Activated T-cell treated with anti-CD3 and anti-CD28 coated beads, Interleukin-2, amount 50 U/mL, for 72 hours (primary cell): ENCODE measurements around the gene OR5F1. TPM values are rescaled to one million over a fixed set of nuclear protein-coding genes. Genes with fewer than 3 reads are reported as not detected.

Source experiments
- ATAC-seq, 2 donors: fragments of 150-1000 bp; cut with Tn5 transposase; replicated peaks in 1 of 2; 2 replicates each; pipeline ENCODE4 v1.10.0; 2021; ENCODE audit warnings: moderate library complexity in 2 of 2, mild to moderate bottlenecking in 1 of 2
- DNase-seq, 2 donors: peaks; one replicate each; pipeline ENCODE4 v3.0.0; 2021 to 2022; ENCODE audit warnings: mixed read lengths in 1 of 2
- H3K27ac Mint-ChIP-seq: one replicate; pipeline ENCODE4 v1.8.0; 2022; ENCODE audit warnings: mild to moderate bottlenecking, moderate library complexity, mixed read lengths
- H3K27me3 Mint-ChIP-seq: one replicate; pipeline ENCODE4 v1.8.0; 2022; ENCODE audit warnings: low read depth, mixed read lengths
- H3K36me3 Mint-ChIP-seq, 2 donors: one replicate each; pipeline ENCODE4 v1.8.0; 2022; ENCODE audit warnings: mixed read lengths in 2 of 2, mild to moderate bottlenecking in 1 of 2; ENCODE audit not compliant: insufficient read depth in 2 of 2
- H3K4me1 Mint-ChIP-seq: one replicate; pipeline ENCODE4 v1.8.0; 2022; ENCODE audit warnings: low read depth, mixed read lengths
- H3K4me3 Mint-ChIP-seq, 2 donors: one replicate each; pipeline ENCODE4 v1.8.0; 2022; ENCODE audit warnings: mild to moderate bottlenecking in 2 of 2, mixed read lengths in 2 of 2, moderate library complexity in 2 of 2
- H3K9me3 Mint-ChIP-seq, 2 donors: one replicate each; pipeline ENCODE4 v1.8.0; 2022; ENCODE audit warnings: mixed read lengths in 2 of 2
- total RNA-seq, 2 donors: library from RNA; stranded (reverse); gene quantifications; one replicate each; pipeline ENCODE4 v1.2.3, GENCODE V29; 2022

The OR5F1 gene
- not detected for total RNA-seq

GRCh38 chr11:55994525-55994924 lies at the start of gene OR5F1:
TSS of gene OR5F1 (minus strand) at chr11:55994625. CDS start at chr11:55994625, 0 bp downstream.
- Mint-ChIP-seq H3K9me3 (peaks cover 5 to 6% of the 10 kb centered on the region in 2 donors), H3K27me3 (no peaks in the 10 kb centered on the region), H3K4me1 (no peaks in the 10 kb centered on the region), H3K4me3 (no peak within 1 kb of the TSS), H3K27ac (no peak within 1 kb of the TSS), H3K36me3 (no peaks in the 10 kb centered on the region)
- no peak for DNase-seq
- ATAC-seq: no peak

GRCh38 chr11:56027354-56027753 lies 32.9 kb upstream of the OR5F1 start, which contains the start of gene OR5AS1:
TSS of gene OR5AS1 (plus strand) at chr11:56027654. CDS start at chr11:56030419, 2,765 bp downstream.
- DNase-seq (no peak), ATAC-seq (no peak)
- H3K27ac Mint-ChIP-seq: no peak within 1 kb of the TSS
- H3K27me3 Mint-ChIP-seq: no peaks in the 10 kb centered on the region
- peaks cover 2 to 6% of the 10 kb centered on the region in 2 donors for H3K9me3 Mint-ChIP-seq
- H3K4me1 Mint-ChIP-seq: no peaks in the 10 kb centered on the region
- H3K4me3 Mint-ChIP-seq: no peak within 1 kb of the TSS
- H3K36me3 Mint-ChIP-seq: no peaks in the 10 kb centered on the region

GRCh38 chr11:56013805-56014204 lies 19.4 kb upstream of the OR5F1 start:
- H3K27ac Mint-ChIP-seq: no peak overlapping the region
- ATAC-seq: no peak
- H3K9me3 Mint-ChIP-seq: peaks cover 2 to 10% of the 10 kb centered on the region in 2 donors
- H3K27me3 Mint-ChIP-seq: no peaks in the 10 kb centered on the region
- no peaks in the 10 kb centered on the region for H3K4me1 Mint-ChIP-seq
- H3K36me3 Mint-ChIP-seq: peaks cover 0 to 3% of the 10 kb centered on the region in 2 donors
- no peak overlapping the region for H3K4me3 Mint-ChIP-seq
- no peak for DNase-seq

GRCh38 chr11:56010716-56011115 lies 16.3 kb upstream of the OR5F1 start:
- Mint-ChIP-seq H3K9me3 (peaks cover 0 to 6% of the 10 kb centered on the region in 2 donors), H3K4me1 (no peaks in the 10 kb centered on the region), H3K36me3 (no peaks in the 10 kb centered on the region), H3K4me3 (no peak overlapping the region), H3K27ac (no peak overlapping the region), H3K27me3 (no peaks in the 10 kb centered on the region)
- no peak for ATAC-seq
- DNase-seq: no peak

- Mint-ChIP-seq H3K27me3 (no peaks in the 10 kb centered on the region), H3K4me3 (no peak overlapping the region), H3K9me3 (peaks cover 10 to 11% of the 10 kb centered on the region in 2 donors), H3K4me1 (no peaks in the 10 kb centered on the region), H3K27ac (no peak overlapping the region), H3K36me3 (no peaks in the 10 kb centered on the region)
- ATAC-seq (no peak), DNase-seq (no peak)
Measured at GRCh38 chr11:55970935-55971334, 23.5 kb downstream of the OR5F1 start.

GRCh38 chr11:55969845-55970244 lies 24.6 kb downstream of the OR5F1 start, which contains the start of gene OR10AG1:
TSS of gene OR10AG1 (minus strand) at chr11:55969945. CDS start at chr11:55969907, 38 bp downstream.
- no peaks in the 10 kb centered on the region for H3K4me1 Mint-ChIP-seq
- H3K36me3 Mint-ChIP-seq: no peaks in the 10 kb centered on the region
- no peak within 1 kb of the TSS for H3K4me3 Mint-ChIP-seq
- peaks cover 11% of the 10 kb centered on the region in 2 donors for H3K9me3 Mint-ChIP-seq
- DNase-seq: no peak
- no peak for ATAC-seq
- no peak within 1 kb of the TSS for H3K27ac Mint-ChIP-seq
- H3K27me3 Mint-ChIP-seq: no peaks in the 10 kb centered on the region

- no peaks in the 10 kb centered on the region for H3K36me3 Mint-ChIP-seq
- H3K27ac Mint-ChIP-seq: no peak overlapping the region
- H3K27me3 Mint-ChIP-seq: no peaks in the 10 kb centered on the region
- H3K9me3 Mint-ChIP-seq: peaks cover 9 to 10% of the 10 kb centered on the region in 2 donors
- ATAC-seq (no peak), DNase-seq (no peak)
- H3K4me1 Mint-ChIP-seq: no peaks in the 10 kb centered on the region
- no peak overlapping the region for H3K4me3 Mint-ChIP-seq
Measured at GRCh38 chr11:55967914-55968313, 26.5 kb downstream of the OR5F1 start.

GRCh38 chr11:55966391-55966790 lies 28.0 kb downstream of the OR5F1 start:
- H3K27ac Mint-ChIP-seq: no peak overlapping the region
- no peaks in the 10 kb centered on the region for H3K4me1 Mint-ChIP-seq
- peaks cover 4 to 8% of the 10 kb centered on the region in 2 donors for H3K9me3 Mint-ChIP-seq
- DNase-seq (no peak), ATAC-seq (no peak)
- no peaks in the 10 kb centered on the region for H3K36me3 Mint-ChIP-seq
- no peaks in the 10 kb centered on the region for H3K27me3 Mint-ChIP-seq
- no peak overlapping the region for H3K4me3 Mint-ChIP-seq

- ATAC-seq (no peak), DNase-seq (no peak)
- Mint-ChIP-seq H3K36me3 (no peaks in the 10 kb centered on the region), H3K4me1 (no peaks in the 10 kb centered on the region), H3K4me3 (no peak overlapping the region), H3K27me3 (no peaks in the 10 kb centered on the region), H3K27ac (no peak overlapping the region), H3K9me3 (peaks cover 1 to 3% of the 10 kb centered on the region in 2 donors)
Measured at GRCh38 chr11:55956521-55956920, 37.9 kb downstream of the OR5F1 start.

GRCh38 chr11:55949330-55949729 lies 45.1 kb downstream of the OR5F1 start:
- H3K27ac Mint-ChIP-seq: no peak overlapping the region
- peaks cover 6 to 9% of the 10 kb centered on the region in 2 donors for H3K9me3 Mint-ChIP-seq
- H3K4me3 Mint-ChIP-seq: no peak overlapping the region
- ATAC-seq (no peak), DNase-seq (no peak)
- no peaks in the 10 kb centered on the region for H3K27me3 Mint-ChIP-seq
- no peaks in the 10 kb centered on the region for H3K4me1 Mint-ChIP-seq
- H3K36me3 Mint-ChIP-seq: no peaks in the 10 kb centered on the region

Other genes starting within 250 kb of the OR5F1 start
- not detected for gene OR5D13, start 221.2 kb downstream of the OR5F1 start, total RNA-seq
- gene OR5D14, start 199.1 kb downstream of the OR5F1 start, total RNA-seq: not detected
- not detected for gene OR5L1, start 183.3 kb downstream of the OR5F1 start, total RNA-seq
- gene OR5D18, start 175.0 kb downstream of the OR5F1 start, total RNA-seq: not detected
- not detected for gene OR5L2, start 167.4 kb downstream of the OR5F1 start, total RNA-seq
- not detected for gene OR5D16, start 155.9 kb downstream of the OR5F1 start, total RNA-seq
- gene TRIM51, start 111.3 kb downstream of the OR5F1 start, total RNA-seq: not detected
- gene OR5W2, start 80.0 kb downstream of the OR5F1 start, total RNA-seq: not detected
- gene OR5I1, start 58.2 kb downstream of the OR5F1 start, total RNA-seq: not detected
- not detected for gene OR10AG1, start 24.7 kb downstream of the OR5F1 start, total RNA-seq
- not detected for gene OR5AS1, start 33.0 kb upstream of the OR5F1 start, total RNA-seq
- gene OR8I2, start 98.7 kb upstream of the OR5F1 start, total RNA-seq: not detected
- not detected for gene OR8H2, start 109.1 kb upstream of the OR5F1 start, total RNA-seq
- not detected for gene OR8H3, start 127.7 kb upstream of the OR5F1 start, total RNA-seq
- gene OR8J3, start 145.6 kb upstream of the OR5F1 start, total RNA-seq: not detected
- gene OR8K5, start 165.7 kb upstream of the OR5F1 start, total RNA-seq: not detected
- not detected for gene OR5J2, start 182.0 kb upstream of the OR5F1 start, total RNA-seq
- not detected for gene OR5T2, start 239.6 kb upstream of the OR5F1 start, total RNA-seq